HG03565 (cell line): Measurements from ENCODE around the gene FOXI1.

ENCODE experiments used
- ATAC-seq: cut with Tn5 transposase; IDR thresholded peaks from one replicate; pipeline ENCODE4 v1.9.1; 2021; ENCODE audit warnings: mild to moderate bottlenecking, moderate library complexity; ENCODE audit not compliant: unreplicated experiment

Gene FOXI1

DNA sequence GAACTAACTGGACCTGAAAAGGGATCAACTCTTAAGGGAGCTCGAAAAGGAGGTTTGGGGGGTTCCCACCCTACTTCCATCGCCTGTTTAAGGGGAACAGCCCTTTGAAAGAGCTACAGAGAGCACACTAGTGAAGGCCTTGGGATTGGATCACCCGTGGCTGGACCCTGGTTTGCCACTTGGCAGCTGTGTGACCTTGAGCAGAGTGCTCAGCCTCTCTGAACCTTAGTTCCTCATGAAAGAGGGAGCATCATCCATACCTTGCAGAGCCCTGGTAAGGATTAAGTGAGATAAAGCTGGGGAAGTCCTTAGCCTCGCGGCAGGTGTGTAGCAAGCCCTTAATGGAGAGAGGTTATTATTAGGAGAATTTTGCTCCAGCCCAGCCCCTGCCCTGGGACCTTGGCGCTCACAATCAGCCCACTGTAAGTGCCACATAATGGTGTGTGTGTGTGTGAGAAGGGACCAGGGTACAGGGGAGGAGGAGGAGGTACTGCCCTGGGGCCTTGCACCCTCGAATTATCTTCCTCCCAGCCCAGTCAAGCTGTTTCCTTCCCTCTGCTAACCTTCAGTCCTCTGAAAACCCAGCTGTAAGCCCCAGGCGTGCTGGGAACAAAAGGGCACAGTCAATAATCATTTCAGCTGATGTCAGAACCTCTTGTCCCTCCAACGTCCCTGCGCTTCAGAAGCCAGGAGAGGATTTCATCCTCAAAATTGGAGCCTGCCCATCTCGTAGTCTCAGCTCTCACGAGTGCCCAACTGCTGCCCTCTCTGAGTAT lies 42.9 kb downstream of the FOXI1 start:
- ATAC-seq = no peak

DNA sequence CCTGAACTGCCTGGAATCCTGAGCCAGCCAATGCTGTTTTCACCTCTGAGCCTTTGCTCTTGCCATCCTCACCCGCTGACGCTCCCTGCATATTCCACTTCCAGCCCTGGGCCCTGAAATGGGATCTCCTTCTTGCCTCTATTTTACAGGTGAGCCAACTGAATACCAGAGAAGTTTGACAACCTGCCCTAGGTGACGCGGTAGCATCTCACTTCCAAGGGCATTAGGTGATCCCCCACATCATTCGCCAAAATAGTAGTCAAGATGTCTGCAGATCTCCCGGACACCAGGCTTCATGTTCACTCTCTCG lies 43.5 kb downstream of the FOXI1 start:
- no peak for ATAC-seq

DNA sequence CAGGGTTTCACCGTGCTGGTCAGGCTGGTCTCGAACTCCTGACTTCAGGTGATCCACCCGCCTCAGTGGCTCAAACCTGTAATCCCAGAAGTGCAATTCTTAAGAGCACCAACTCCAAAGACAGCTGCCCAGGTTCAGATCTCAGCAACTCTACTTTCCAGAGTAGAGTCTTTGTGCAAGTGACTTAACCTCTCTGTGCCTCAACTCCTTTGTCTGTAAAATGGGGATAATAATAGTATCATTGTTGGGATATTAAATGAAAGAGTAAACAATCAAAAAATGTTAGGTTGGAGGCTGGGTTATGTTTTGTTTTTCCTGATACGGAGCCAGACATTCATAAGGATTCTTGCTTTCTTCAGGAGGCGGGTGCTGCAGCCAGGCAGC lies 45.0 kb downstream of the FOXI1 start:
- ATAC-seq = no peak

DNA sequence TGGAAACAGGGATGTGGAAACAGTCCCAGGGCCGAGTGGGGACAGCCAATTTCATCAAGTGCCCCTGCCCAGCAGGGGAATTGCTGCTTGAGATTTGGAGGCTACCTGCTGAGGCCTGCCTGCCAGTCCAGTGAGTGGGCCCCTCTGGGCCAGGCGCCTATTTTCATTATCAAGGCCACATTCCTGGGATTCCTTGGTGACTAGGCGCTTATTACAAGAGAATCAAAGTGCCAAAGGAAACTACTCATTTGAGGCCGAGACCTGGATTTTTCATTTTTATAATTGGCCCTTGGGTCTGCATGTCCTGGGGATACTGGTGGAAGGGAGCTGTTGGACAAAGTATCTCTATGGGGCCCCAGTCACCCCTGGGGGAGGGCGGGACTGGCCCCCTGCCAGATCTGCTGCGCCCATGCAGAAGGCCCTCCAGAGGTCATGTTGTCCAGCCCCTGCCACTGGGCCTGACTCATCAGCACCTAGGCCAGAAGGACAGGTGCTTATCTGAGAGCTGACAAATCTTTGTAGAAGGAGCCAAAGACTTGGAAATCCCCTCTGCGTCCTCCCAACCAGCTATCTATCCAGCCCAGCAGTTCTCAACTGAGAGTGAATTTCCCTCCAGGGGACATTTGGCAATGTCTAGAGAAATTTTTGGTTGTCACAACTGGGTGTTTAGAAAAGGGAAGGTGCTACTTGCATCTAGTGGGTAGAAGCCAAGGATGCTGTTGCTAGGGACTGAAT lies 45.6 kb downstream of the FOXI1 start:
- peak; percentile 54 for ATAC-seq

DNA sequence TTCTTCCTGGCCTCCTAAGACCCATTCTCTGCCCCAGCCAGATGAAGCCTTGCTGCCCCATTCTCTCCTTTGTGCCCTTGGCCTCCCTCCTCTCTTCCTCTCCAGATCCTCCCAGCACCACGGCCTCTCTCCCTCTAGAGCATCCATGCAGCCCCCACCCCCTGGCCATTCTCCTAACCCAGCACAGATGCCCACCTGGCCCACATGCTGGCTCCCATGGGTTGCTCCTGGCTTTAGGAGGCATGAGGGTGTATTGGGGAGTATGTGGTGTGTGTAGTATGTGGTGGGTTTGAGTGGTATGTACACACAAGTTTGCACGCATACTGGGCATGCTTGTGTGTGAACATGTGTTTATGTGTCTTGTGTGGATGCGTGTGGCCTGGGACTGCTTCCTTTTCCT lies 47.1 kb downstream of the FOXI1 start:
- ATAC-seq = no peak

DNA sequence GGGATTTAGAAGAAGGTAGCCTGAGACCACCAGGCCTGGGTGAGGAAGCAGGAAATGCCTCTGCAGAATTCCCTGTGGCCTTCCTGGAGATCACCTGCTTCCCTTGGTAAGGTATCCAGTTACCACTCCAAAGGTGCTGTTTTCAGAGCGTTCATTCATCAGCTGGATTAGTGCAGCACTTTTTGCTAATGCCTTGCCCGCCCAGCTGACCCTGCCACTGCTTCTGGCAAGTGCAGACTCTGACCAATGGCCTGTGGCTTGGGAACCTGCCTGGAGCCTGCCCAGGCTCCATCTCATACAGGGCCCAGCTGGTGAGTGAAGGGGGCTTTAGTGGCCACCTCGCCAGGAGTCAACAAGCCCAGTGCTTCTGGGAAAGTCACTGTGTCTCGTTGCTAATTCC lies 48.6 kb downstream of the FOXI1 start:
- no peak for ATAC-seq

DNA sequence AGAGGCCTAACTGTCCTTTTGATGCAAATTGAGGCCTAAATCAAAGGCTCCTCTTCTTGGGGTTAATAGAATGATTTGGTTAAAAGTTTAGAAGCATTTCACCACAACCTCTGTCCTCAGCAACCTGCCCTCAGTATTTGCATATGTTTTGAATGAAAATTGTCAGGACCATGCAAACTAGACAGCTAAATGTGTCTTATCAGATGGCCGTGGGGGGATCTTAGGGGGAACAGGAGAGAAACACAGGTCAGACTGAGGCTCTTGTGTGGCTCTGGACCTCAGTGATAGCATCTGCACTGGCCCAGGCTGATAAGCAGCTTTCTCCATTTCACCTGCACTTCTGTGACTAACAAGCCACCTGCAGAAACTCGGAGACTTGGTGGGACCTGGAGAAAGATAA lies 49.0 kb downstream of the FOXI1 start:
- no peak for ATAC-seq

DNA sequence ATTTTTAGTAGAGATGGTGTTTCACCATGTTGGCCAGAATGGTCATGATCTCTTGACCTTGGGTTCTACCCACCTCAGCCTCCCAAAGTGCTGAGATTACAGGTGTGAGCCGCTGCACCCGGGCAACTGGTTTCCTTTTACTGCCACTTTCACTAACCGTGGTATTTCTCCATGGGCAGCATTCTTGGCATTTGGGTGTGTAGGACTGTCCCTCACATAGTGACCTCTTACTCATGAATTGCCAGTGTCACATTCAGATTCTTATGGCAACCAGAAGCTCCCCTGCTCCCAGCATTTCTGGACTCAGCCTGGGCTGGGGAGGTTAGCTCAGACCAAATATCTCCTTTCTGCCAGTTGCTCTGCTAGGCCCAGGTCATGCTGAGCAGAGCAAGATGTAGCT lies 50.1 kb downstream of the FOXI1 start:
- ATAC-seq = no peak

DNA sequence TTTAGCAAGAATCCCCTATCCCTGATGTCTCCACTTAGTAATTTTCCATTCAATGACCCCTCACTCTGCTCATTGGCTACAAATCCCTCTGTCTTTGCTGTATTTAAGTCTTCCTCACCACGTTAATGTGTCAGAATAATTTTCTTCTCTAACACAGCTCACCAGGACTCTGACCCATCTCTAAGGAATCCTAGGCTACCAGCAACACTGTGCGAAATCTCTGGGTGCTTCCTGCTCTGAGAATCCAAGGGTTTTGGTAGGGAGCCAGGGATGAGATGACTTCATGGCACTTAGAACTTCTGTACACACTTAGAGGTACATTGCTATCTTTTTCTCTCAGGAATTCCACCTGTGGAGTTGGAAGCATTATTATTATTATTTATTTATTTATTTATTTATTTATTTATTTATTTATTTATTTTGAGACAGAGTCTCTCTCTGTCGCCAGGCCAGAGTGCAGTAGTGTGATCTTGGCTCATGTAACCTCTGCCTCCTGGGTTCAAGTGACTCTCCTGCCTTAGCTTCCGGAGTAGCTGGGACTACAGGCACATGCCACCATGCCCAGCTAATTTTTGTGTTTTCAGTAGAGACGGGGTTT lies 53.5 kb downstream of the FOXI1 start:
- ATAC-seq = no peak
